H1 (cell line): ENCODE data around the gene SLC19A1. TPM values are rescaled to one million over a fixed set of nuclear protein-coding genes. Genes with fewer than 3 reads are reported as not detected.

Experiments
- CTCF ChIA-PET: fragments of 300-600 bp; sonication (Branson Sonifier 250); formaldehyde crosslinking; loops from one replicate; lab custom pipeline; 2021; ENCODE audit not compliant: partially characterized antibody; lab: Charles Lee
- POLR2A ChIA-PET: fragments of 300-600 bp; sonication (Branson Sonifier 250); formaldehyde crosslinking; loops from one replicate; lab custom pipeline; 2021; ENCODE audit warnings: inconsistent platforms; ENCODE audit not compliant: partially characterized antibody; lab: Charles Lee
- DNase-seq, 2 experiments: peaks; one replicate each; pipeline versions ENCODE4 v3.0.0 to v3.0.0-alpha.2; 2010 to 2022; ENCODE audit warnings: low spot score in 2 of 2, low read depth in 1 of 2, mixed read lengths in 1 of 2
- FAIRE-seq: peaks from 2 replicates; lab custom pipeline; 2011; peaks lifted over from hg19 to GRCh38; lab: Jason Lieb, UNC
- H2AFZ ChIP-seq: 2 replicates; pipeline ENCODE4 v1.8.1; 2012; ENCODE audit warnings: low read length, inconsistent platforms
- H2AK5ac ChIP-seq: 2 replicates; pipeline ENCODE4 v1.6.1; 2013; ENCODE audit warnings: low read depth, low read length
- H2BK120ac ChIP-seq: replicated peaks from 2 replicates; pipeline ENCODE3; 2013; ENCODE audit warnings: low read depth, low read length, inconsistent platforms
- H2BK12ac ChIP-seq: 2 replicates; pipeline ENCODE4 v1.6.1; 2013; ENCODE audit warnings: low read depth, low read length
- H2BK15ac ChIP-seq: 2 replicates; pipeline ENCODE4 v1.6.1; 2013; ENCODE audit warnings: low read length
- H2BK20ac ChIP-seq: 2 replicates; pipeline ENCODE4 v1.6.1; 2013; ENCODE audit warnings: low read length
- H2BK5ac ChIP-seq: 2 replicates; pipeline ENCODE4 v1.6.1; 2013; ENCODE audit warnings: low read depth, low read length
- H3K14ac ChIP-seq: 2 replicates; pipeline ENCODE4 v1.6.1; 2013; ENCODE audit warnings: inconsistent platforms; ENCODE audit not compliant: insufficient read length
- H3K18ac ChIP-seq: 2 replicates; pipeline ENCODE4 v1.6.1; 2013; ENCODE audit warnings: low read length; ENCODE audit errors: extremely low read depth
- H3K23ac ChIP-seq: 2 replicates; pipeline ENCODE4 v1.6.1; 2013; ENCODE audit warnings: inconsistent platforms; ENCODE audit not compliant: insufficient read length
- H3K23me2 ChIP-seq: 2 replicates; pipeline ENCODE4 v1.6.1; 2013; ENCODE audit warnings: low read depth, low read length
- H3K27ac ChIP-seq: 2 replicates; pipeline ENCODE4 v1.6.1; 2011; ENCODE audit warnings: low read depth, low read length, inconsistent platforms
- H3K27me3 ChIP-seq, 4 experiments: replicated peaks in 1 of 4; 1 replicate in 1 of 4; 2 replicates in 3 of 4; pipeline versions ENCODE4 v1.6.1 to v1.8.1; 2011 to 2013; ENCODE audit warnings: low read length in 3 of 4, mild to moderate bottlenecking in 3 of 4, inconsistent platforms in 2 of 4, mixed read lengths in 2 of 4, moderate library complexity in 1 of 4; ENCODE audit not compliant: control insufficient read depth in 3 of 4, insufficient read depth in 3 of 4; ENCODE audit errors: extremely low read depth in 1 of 4
- H3K36me3 ChIP-seq, 4 experiments: 2 replicates each; pipeline versions ENCODE4 v1.6.1 to v1.8.1; 2011 to 2013; ENCODE audit warnings: mild to moderate bottlenecking in 4 of 4, low read length in 3 of 4, moderate library complexity in 2 of 4, control low read depth in 1 of 4, inconsistent platforms in 1 of 4; ENCODE audit not compliant: insufficient read depth in 4 of 4, control insufficient read depth in 2 of 4
- H3K4ac ChIP-seq: replicated peaks from 2 replicates; pipeline ENCODE3; 2013; ENCODE audit warnings: low read length, low read depth, mixed read lengths, inconsistent platforms; ENCODE audit not compliant: insufficient read length
- H3K4me1 ChIP-seq, 4 experiments: replicated peaks in 1 of 4; 1 replicate in 1 of 4; 2 replicates in 3 of 4; pipeline versions ENCODE4 v1.6.1 to v1.8.1; 2011 to 2013; ENCODE audit warnings: low read length in 3 of 4, inconsistent platforms in 2 of 4, mixed read lengths in 1 of 4; ENCODE audit not compliant: insufficient read depth in 4 of 4, control insufficient read depth in 3 of 4
- H3K4me2 ChIP-seq, 2 experiments: 2 replicates each; pipeline versions ENCODE4 v1.6.1 to v1.8.1; 2011 to 2013; ENCODE audit warnings: low read depth in 2 of 2, low read length in 2 of 2, control low read depth in 1 of 2, inconsistent platforms in 1 of 2, mild to moderate bottlenecking in 1 of 2; ENCODE audit not compliant: insufficient read depth in 1 of 2
- H3K4me3 ChIP-seq, 4 experiments: fragments of 200-600, 300-600 bp in 1 of 4; sonication (generic), shearing (Covaris generic), sonication (Bioruptor Twin) in 1 of 4; 2 replicates each; pipeline versions ENCODE4 v1.5.1 to v1.8.1; 2011 to 2016; ENCODE audit warnings: low read length in 4 of 4, low read depth in 3 of 4, control low read depth in 2 of 4, inconsistent platforms in 2 of 4, mild to moderate bottlenecking in 2 of 4, mixed read lengths in 1 of 4, moderate library complexity in 1 of 4; ENCODE audit not compliant: insufficient read depth in 2 of 4; ENCODE audit errors: extremely low read depth in 1 of 4
- H3K56ac ChIP-seq: replicated peaks from 2 replicates; pipeline ENCODE3; 2013; ENCODE audit warnings: low read depth, mild to moderate bottlenecking, mixed read lengths, low read length, inconsistent platforms; ENCODE audit not compliant: insufficient read length
- H3K79me1 ChIP-seq: 2 replicates; pipeline ENCODE4 v1.6.1; 2013; ENCODE audit warnings: low read depth, low read length, control low read depth
- H3K79me2 ChIP-seq, 2 experiments: 2 replicates each; pipeline versions ENCODE4 v1.6.1 to v1.8.1; 2012 to 2013; ENCODE audit warnings: low read length in 2 of 2, mild to moderate bottlenecking in 2 of 2, inconsistent platforms in 1 of 2; ENCODE audit not compliant: insufficient read depth in 2 of 2, control insufficient read depth in 1 of 2
- H3K9ac ChIP-seq, 4 experiments: replicated peaks in 1 of 4; 1 replicate in 1 of 4; 2 replicates in 3 of 4; pipeline versions ENCODE4 v1.6.1 to v1.8.1; 2011 to 2013; ENCODE audit warnings: low read depth in 3 of 4, low read length in 3 of 4, control low read depth in 2 of 4, mild to moderate bottlenecking in 2 of 4, moderate library complexity in 2 of 4, inconsistent platforms in 1 of 4; ENCODE audit errors: extremely low read depth in 1 of 4
- H3K9me3 ChIP-seq, 2 experiments: 2 replicates each; pipeline versions ENCODE4 v1.6.1 to v1.8.1; 2012 to 2013; ENCODE audit warnings: mild to moderate bottlenecking in 2 of 2, moderate library complexity in 2 of 2, control low read depth in 1 of 2, inconsistent platforms in 1 of 2, low read depth in 1 of 2, low read length in 1 of 2, mixed read lengths in 1 of 2; ENCODE audit not compliant: insufficient read depth in 2 of 2
- H4K20me1 ChIP-seq, 2 experiments: replicated peaks in 1 of 2; 2 replicates each; pipeline versions ENCODE3 to v1.8.1; 2011 to 2013; ENCODE audit warnings: inconsistent platforms in 2 of 2, low read length in 2 of 2, mild to moderate bottlenecking in 1 of 2; ENCODE audit not compliant: insufficient read depth in 2 of 2, control insufficient read depth in 1 of 2
- H4K5ac ChIP-seq: 2 replicates; pipeline ENCODE4 v1.6.1; 2013; ENCODE audit warnings: low read length, low read depth, mixed read lengths, inconsistent platforms; ENCODE audit not compliant: insufficient read length
- H4K8ac ChIP-seq: 2 replicates; pipeline ENCODE4 v1.8.0; 2013; ENCODE audit warnings: mild to moderate bottlenecking, moderate library complexity, low read length, inconsistent platforms; ENCODE audit not compliant: insufficient read depth; ENCODE audit errors: extremely low read depth
- H4K91ac ChIP-seq: replicated peaks from 2 replicates; pipeline ENCODE3; 2013; ENCODE audit warnings: low read length, mixed read lengths, inconsistent platforms; ENCODE audit not compliant: insufficient read length
- RAD21 ChIP-seq, 2 experiments: IDR thresholded peaks in 1 of 2; conservative IDR thresholded peaks in 1 of 2; 2 replicates each; pipeline ENCODE4 v1.6.1; 2011; ENCODE audit warnings: low read depth in 2 of 2, low read length in 2 of 2, improper control_type of control experiment in 1 of 2, inconsistent platforms in 1 of 2, mild to moderate bottlenecking in 1 of 2, moderate library complexity in 1 of 2
- SIN3A ChIP-seq, 2 experiments: IDR thresholded peaks in 1 of 2; conservative IDR thresholded peaks in 1 of 2; 2 replicates each; pipeline ENCODE4 v1.6.1; 2011 to 2012; ENCODE audit warnings: low read length in 2 of 2, improper control_type of control experiment in 1 of 2, low read depth in 1 of 2, mild to moderate bottlenecking in 1 of 2
- USF2 ChIP-seq: IDR thresholded peaks from 2 replicates; pipeline ENCODE4 v1.6.1; 2011; ENCODE audit warnings: low read length, improper control_type of control experiment
- whole genome bisulfite sequencing, 2 experiments: shearing (Covaris generic) in 1 of 2; methylation state at CpG; one replicate each; pipeline versions ENCODE4 v1.1.6 to v1.1.7; 2013 to 2015; ENCODE audit warnings: low lambda C conversion rate in 2 of 2, mixed read lengths in 2 of 2, inconsistent platforms in 1 of 2, low coverage in 1 of 2, missing lambda C conversion rate in 1 of 2; ENCODE audit not compliant: insufficient replicate concordance in 2 of 2, insufficient coverage in 1 of 2, insufficient read length in 1 of 2; ENCODE audit errors: extremely low coverage in 1 of 2, missing lambda C conversion rate in 1 of 2; 5-methylcytosine and 5-hydroxymethylcytosine counted together
- polyA plus RNA-seq, 7 experiments: library from polyadenylated mRNA; depleted of rRNA in 3 of 7; stranded (reverse) in 5 of 7; unstranded in 2 of 7; fragments of >200 nt in 5 of 7; fragments of 200-250 nt in 2 of 7; gene quantifications; 1 replicate in 5 of 7; 2 replicates in 1 of 7; 4 replicates in 1 of 7; pipeline versions ENCODE4 v1.2.1 to v1.2.3, GENCODE V29; 2011 to 2013; ENCODE audit warnings: missing spikeins in 2 of 7, mixed read lengths in 2 of 7
- total RNA-seq: library from RNA; stranded (reverse); fragmentation: NEBNext Ultra II Directional; extraction: Animal tissue kit (Norgen Biotek cat#: 25700); gene quantifications from 2 replicates; pipeline ENCODE4 v1.2.1, GENCODE V29; 2021

Gene SLC19A1
- total and polyA plus RNA-seq, 2 of the 8 experiments (the other 6 are each of a cell fraction or from before 2014, with no cell fraction given) = 31.6 to 43.8 TPM

DNA sequence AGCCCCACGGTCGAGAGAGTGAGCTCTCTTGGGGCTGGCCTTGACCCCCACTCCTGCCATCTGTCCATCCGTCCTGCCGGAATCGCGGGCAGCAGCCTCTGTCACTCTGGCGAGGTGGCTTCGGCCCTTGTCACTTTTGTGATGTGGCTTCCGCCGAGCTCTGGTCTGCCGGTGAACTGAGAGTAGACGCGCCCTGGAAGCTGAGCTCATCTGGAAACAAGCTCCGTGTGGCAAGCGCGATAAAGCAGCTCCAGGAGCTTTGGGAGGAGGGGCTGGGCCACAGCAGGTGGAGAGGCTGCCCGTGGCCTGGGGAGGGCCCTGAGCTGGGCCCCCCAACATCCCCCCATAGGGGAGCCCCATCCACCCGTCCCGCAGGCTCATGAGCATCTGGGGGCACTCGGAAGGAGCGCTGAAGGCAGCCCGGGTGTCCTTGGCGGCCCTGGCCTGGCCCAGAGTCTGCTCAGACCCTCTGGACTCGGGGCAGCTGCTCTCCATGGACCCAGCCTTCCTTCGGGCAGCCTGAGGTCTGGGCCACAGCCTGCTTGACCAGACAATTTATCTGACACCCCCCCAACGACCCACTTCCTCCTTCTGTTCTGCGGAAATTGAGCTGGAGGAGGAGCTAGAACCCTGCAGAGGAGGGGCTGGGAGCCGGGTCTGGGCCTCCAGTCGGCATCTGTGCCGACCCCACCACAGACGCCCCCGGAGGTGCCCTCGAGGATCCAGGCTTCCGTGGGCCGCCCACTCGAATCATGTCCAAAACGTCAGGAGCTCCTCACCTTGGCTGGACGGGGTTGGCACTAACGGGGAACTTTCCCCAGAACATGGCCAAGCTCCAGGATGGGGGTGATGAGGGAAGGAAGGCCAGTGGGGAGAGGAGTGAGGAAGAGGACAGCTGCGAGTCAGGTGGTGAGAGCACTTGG lies 59.1 kb downstream of the SLC19A1 start:
- Histone ChIP-seq H2AK5ac (no peak overlapping the region), H4K8ac (no peak overlapping the region; the same call in 1 of the 2 replicates), H2BK20ac (no peak overlapping the region), H4K91ac (no peak overlapping the region), H4K20me1 (peaks cover 4 to 23% of the 10 kb centered on the region in 2 experiments), H3K9ac (no peak overlapping the region), H4K5ac (no peak overlapping the region), H2AFZ (no peak overlapping the region), H2BK15ac (no peak overlapping the region), H3K23ac (no peak overlapping the region), H3K23me2 (peaks cover 2% of the 10 kb centered on the region; the same call in 1 of the 2 replicates), H2BK120ac (no peak overlapping the region), H3K56ac (no peak overlapping the region), H3K4me2 (no peak overlapping the region), H3K36me3 (peaks cover 14 to 64% (median 40%) of the 10 kb centered on the region in 4 experiments), H3K4me3 (no peak overlapping the region), H3K14ac (no peak overlapping the region), H3K18ac (no peak overlapping the region), H2BK12ac (no peak overlapping the region), H3K27me3 (no peaks in the 10 kb centered on the region), H3K4me1 (peaks cover 0 to 5% (median 3%) of the 10 kb centered on the region in 4 experiments; a peak in 4 of 7 replicates), H3K79me1 (peaks cover 2% of the 10 kb centered on the region; the same call in 1 of the 2 replicates), H3K9me3 (peaks cover 3 to 4% of the 10 kb centered on the region in 2 experiments; a peak in 2 of 4 replicates), H3K79me2 (no peaks in the 10 kb centered on the region), H3K27ac (no peak overlapping the region), H2BK5ac (no peak overlapping the region), H3K4ac (no peak overlapping the region)
- CTCF ChIA-PET = interaction anchor here (0.5 to 1.9 kb wide), 8 partner anchors 10 to 499 kb away, joined by 3 to 7 read pairs (median 4); no protein-coding TSS in a partner anchor
- no peak for DNase-seq
- FAIRE-seq = no peak
- TF ChIP-seq USF2 = no peak
- no peak for TF ChIP-seq SIN3A (conservative IDR thresholded peaks at IDR 0.05 in 1 of 2, IDR thresholded peaks at IDR 0.05 in 1 of 2; ENCODE audit: low read depth in 1 of 2, low read length in 2 of 2)
- no peak for TF ChIP-seq RAD21 (IDR thresholded peaks at IDR 0.05 in 1 of 2, conservative IDR thresholded peaks at IDR 0.05 in 1 of 2; ENCODE audit: low read depth in 2 of 2, low read length in 2 of 2)
- WGBS, 2 experiments = 86% methylated on average over 29 of the region's 40 CpGs; no CpG with 5 or more reads in 1 of the 2 experiments
- POLR2A ChIA-PET = interaction anchor here (0.8 to 1.7 kb wide), 6 partner anchors 9 to 188 kb away, joined by 3 to 7 read pairs (median 4); no protein-coding TSS in a partner anchor
